Lower leg skin (tissue), 4 donors: ENCODE measurements around the gene UGP2. TPM values are rescaled to one million over a fixed set of nuclear protein-coding genes. Genes with fewer than 3 reads are reported as not detected.
"Not testable (repeated sequence)": the region's sequence is repeated elsewhere in the genome, so short reads cannot be mapped to it uniquely, and the experiment has no call there.

Experiments used
- DNase-seq, 2 donors: peaks; one replicate each; pipeline ENCODE4 v3.0.0-alpha.2; 2019; ENCODE audit warnings: low spot score in 2 of 2
- H3K4me3 ChIP-seq: fragments of 200-600 bp; sonication (generic); 2 replicates; pipeline ENCODE4 v1.5.1; 2017; ENCODE audit warnings: mild to moderate bottlenecking, low read depth; ENCODE audit not compliant: poor library complexity, severe bottlenecking
- CTCF ChIP-seq, 3 donors: fragments of 450-650 bp; IDR thresholded peaks; one replicate each; pipeline ENCODE4 v1.5.1; 2016; ENCODE audit warnings: antibody characterized with exemption in 3 of 3, mild to moderate bottlenecking in 3 of 3, moderate library complexity in 2 of 3
- POLR2A ChIP-seq, 2 donors: fragments of 450-650 bp; IDR thresholded peaks; one replicate each; pipeline ENCODE4 v1.6.1; 2016 to 2017; ENCODE audit warnings: antibody characterized with exemption in 2 of 2, mild to moderate bottlenecking in 1 of 2, moderate library complexity in 1 of 2
- WGBS, 2 donors: methylation state at CpG; one replicate each; pipeline ENCODE4 v1.1.5; 2018; 5-methylcytosine and 5-hydroxymethylcytosine counted together
- intact Hi-C: fragments of 100-400 bp; cut with DNase I; formaldehyde crosslinking; loops from one replicate; pipeline ENCODE4 v1.15.0; 2023; ENCODE audit warnings: low total_unique reads
- total RNA-seq, 4 donors: library from RNA; depleted of rRNA; stranded (reverse); fragments of >200 nt; gene quantifications; one replicate each; pipeline ENCODE4 v1.1.0, GENCODE V29; 2016

UGP2 gene
- total RNA-seq: 100 to 1,000 TPM in 1 of 4 donors, 10 to 100 TPM in 3; 61.1 to 153 (median 92.7) TPM

- DNase-seq: peak; percentile 94 to 98
- 1% methylated on average over 39 to 55 of the region's 59 CpGs for WGBS, 2 donors
- intact Hi-C loops: no loop called here
- H3K4me3 ChIP-seq: peak within 1 kb of the TSS; percentile 96
- peak in 1 of 2 donors; percentile 23 for TF ChIP-seq POLR2A (IDR thresholded peaks at IDR 0.05)
- TF ChIP-seq CTCF (IDR thresholded peaks at IDR 0.05): no peak
Observed at GRCh38 chr2:63841254-63842022, at the start of gene UGP2. TSS of gene UGP2 (plus strand) at chr2:63841896. CDS start at chr2:63842186, 290 bp downstream.

GRCh38 chr2:63792530-63792929 lies 49.2 kb upstream of the UGP2 start:
- no peak for TF ChIP-seq POLR2A (IDR thresholded peaks at IDR 0.05)
- no peak for TF ChIP-seq CTCF (IDR thresholded peaks at IDR 0.05)
- H3K4me3 ChIP-seq: no peak overlapping the region
- intact Hi-C loops: no loop called here
- no peak for DNase-seq
- 91 to 97% methylated on average over 1 of the region's 1 CpG for WGBS, 2 donors

GRCh38 chr2:63796366-63796765 lies 45.3 kb upstream of the UGP2 start:
- H3K4me3 ChIP-seq: no peak overlapping the region
- 100% methylated on average over 1 of the region's 1 CpG for WGBS, 2 donors
- DNase-seq: no peak
- TF ChIP-seq CTCF (IDR thresholded peaks at IDR 0.05) (no peak), POLR2A (IDR thresholded peaks at IDR 0.05) (no peak)
- intact Hi-C loops: no loop called here

GRCh38 chr2:63796796-63797195 lies 44.9 kb upstream of the UGP2 start:
- no peak overlapping the region for H3K4me3 ChIP-seq
- no peak for DNase-seq
- TF ChIP-seq CTCF (IDR thresholded peaks at IDR 0.05) (no peak), POLR2A (IDR thresholded peaks at IDR 0.05) (no peak)
- 95 to 98% methylated on average over 3 of the region's 3 CpGs for WGBS, 2 donors
- intact Hi-C loops: no loop called here

- H3K4me3 ChIP-seq: no peak overlapping the region
- TF ChIP-seq CTCF (IDR thresholded peaks at IDR 0.05): no peak
- no peak for TF ChIP-seq POLR2A (IDR thresholded peaks at IDR 0.05)
- no peak for DNase-seq
- 95 to 99% methylated on average over 6 of the region's 6 CpGs for WGBS, 2 donors
- intact Hi-C loops: no loop called here
Observed at GRCh38 chr2:63801455-63801854, 40.2 kb upstream of the UGP2 start.

GRCh38 chr2:63805412-63805811 lies 36.3 kb upstream of the UGP2 start:
- no peak overlapping the region for H3K4me3 ChIP-seq
- DNase-seq: no peak
- no peak for TF ChIP-seq CTCF (IDR thresholded peaks at IDR 0.05)
- no peak for TF ChIP-seq POLR2A (IDR thresholded peaks at IDR 0.05)
- intact Hi-C loops: no loop called here

GRCh38 chr2:63808036-63808435 lies 33.7 kb upstream of the UGP2 start:
- WGBS, 2 donors: 96 to 98% methylated on average over 5 to 6 of the region's 6 CpGs
- H3K4me3 ChIP-seq, DNase-seq, intact Hi-C loops: not testable (repeated sequence)

- intact Hi-C loops, H3K4me3 ChIP-seq, DNase-seq: not testable (repeated sequence)
- 96% methylated on average over 23 to 24 of the region's 29 CpGs for WGBS, 2 donors
Observed at GRCh38 chr2:63808911-63809310, 32.8 kb upstream of the UGP2 start.
